Endothelial cell of umbilical vein (primary cell): ENCODE results near the gene HLA-F.

Experiments used
- EZH2 ChIP-seq: IDR thresholded peaks from 2 replicates; pipeline ENCODE4 v1.6.1; 2012; ENCODE audit warnings: borderline replicate concordance, low read depth, mild to moderate bottlenecking, moderate library complexity, low read length, inconsistent platforms; ENCODE audit not compliant: severe bottlenecking
- JUN ChIP-seq: IDR thresholded peaks from 2 replicates; pipeline ENCODE4 v1.6.1; 2011; ENCODE audit warnings: borderline replicate concordance, low read depth; ENCODE audit not compliant: insufficient read length, insufficient read depth
- POLR2A ChIP-seq: IDR thresholded peaks from 2 replicates; pipeline ENCODE4 v1.6.1; 2012; ENCODE audit warnings: low read depth, mild to moderate bottlenecking, control low read depth, low read length
- POLR2AphosphoS5 ChIP-seq: IDR thresholded peaks from 2 replicates; pipeline ENCODE4 v1.6.1; 2012; ENCODE audit warnings: low read depth, mild to moderate bottlenecking, control low read depth, low read length, moderate library complexity; ENCODE audit not compliant: insufficient read depth
- TF ChIP-seq, protein P1 (sequence below), 2 donors: IDR thresholded peaks; 1 replicate in 1 of 2; 2 replicates in 1 of 2; pipeline ENCODE4 v1.5.1; 2011; ENCODE audit warnings: low read length in 2 of 2, mild to moderate bottlenecking in 2 of 2, moderate library complexity in 2 of 2, control low read depth in 1 of 2, inconsistent platforms in 1 of 2, low read depth in 1 of 2; ENCODE audit not compliant: insufficient read depth in 1 of 2; ENCODE audit errors: extremely low read depth in 1 of 2

DNA sequence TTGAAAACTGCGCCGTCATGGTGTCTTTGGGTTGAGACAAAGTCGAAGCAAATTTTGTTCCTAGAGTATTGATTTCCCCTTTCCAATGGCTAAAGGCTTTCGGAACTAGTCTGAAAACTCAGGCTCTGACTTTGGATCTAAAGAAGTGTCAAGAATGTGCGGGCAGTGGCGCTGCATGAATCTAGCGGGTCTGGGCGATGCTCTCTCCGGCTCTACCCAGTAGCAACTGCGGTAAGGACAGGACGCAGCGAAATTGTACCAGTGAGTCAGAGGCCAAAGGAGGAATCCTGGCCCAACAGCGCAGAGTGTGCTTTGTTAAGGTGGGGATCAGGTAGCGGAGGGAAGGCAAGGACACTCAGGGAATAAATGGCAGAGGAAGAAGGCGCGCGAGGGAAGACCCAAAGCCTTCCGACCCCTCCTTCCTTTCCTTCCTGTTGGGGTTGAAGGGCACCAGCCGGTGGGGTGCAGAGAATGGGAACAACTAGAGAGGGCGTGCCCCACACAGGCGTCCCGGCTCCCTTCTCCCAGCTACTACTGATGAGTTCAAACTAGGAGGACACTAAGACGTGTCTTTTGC lies 32.1 kb downstream of the HLA-F start:
- no peak for TF ChIP-seq POLR2AphosphoS5
- TF ChIP-seq POLR2A: no peak
- TF ChIP-seq, protein P1, sequence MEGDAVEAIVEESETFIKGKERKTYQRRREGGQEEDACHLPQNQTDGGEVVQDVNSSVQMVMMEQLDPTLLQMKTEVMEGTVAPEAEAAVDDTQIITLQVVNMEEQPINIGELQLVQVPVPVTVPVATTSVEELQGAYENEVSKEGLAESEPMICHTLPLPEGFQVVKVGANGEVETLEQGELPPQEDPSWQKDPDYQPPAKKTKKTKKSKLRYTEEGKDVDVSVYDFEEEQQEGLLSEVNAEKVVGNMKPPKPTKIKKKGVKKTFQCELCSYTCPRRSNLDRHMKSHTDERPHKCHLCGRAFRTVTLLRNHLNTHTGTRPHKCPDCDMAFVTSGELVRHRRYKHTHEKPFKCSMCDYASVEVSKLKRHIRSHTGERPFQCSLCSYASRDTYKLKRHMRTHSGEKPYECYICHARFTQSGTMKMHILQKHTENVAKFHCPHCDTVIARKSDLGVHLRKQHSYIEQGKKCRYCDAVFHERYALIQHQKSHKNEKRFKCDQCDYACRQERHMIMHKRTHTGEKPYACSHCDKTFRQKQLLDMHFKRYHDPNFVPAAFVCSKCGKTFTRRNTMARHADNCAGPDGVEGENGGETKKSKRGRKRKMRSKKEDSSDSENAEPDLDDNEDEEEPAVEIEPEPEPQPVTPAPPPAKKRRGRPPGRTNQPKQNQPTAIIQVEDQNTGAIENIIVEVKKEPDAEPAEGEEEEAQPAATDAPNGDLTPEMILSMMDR (IDR thresholded peaks at IDR 0.05; ENCODE audit: extremely low read depth in 1 of 2, insufficient read depth in 1 of 2, low read depth in 1 of 2, low read length in 2 of 2): no peak
- peak; percentile 26 for TF ChIP-seq EZH2
- TF ChIP-seq JUN: no peak
